HEK293 (cell line): ENCODE results near the gene LSG1.

Source experiments
- CTCF ChIA-PET: fragments of 350-600 bp; formaldehyde crosslinking; extraction: SDS; loops from one replicate; lab custom pipeline; 2021; ENCODE audit warnings: antibody characterized with exemption; lab: Yijun Ruan, JAX
- POLR2A ChIA-PET: fragments of 300-600 bp; formaldehyde crosslinking; extraction: SDS; loops from one replicate; lab custom pipeline; 2020; ENCODE audit warnings: antibody characterized with exemption, inconsistent platforms; lab: Yijun Ruan, JAX
- H3K27ac ChIP-seq: fragments of 200-500 bp; sonication (Bioruptor generic); 2 replicates; pipeline ENCODE4 v1.5.1; 2014; ENCODE audit warnings: low read depth, low read length, control low read depth, inconsistent platforms; ENCODE audit errors: extremely low read depth
- H3K36me3 ChIP-seq, 2 experiments: fragments of 200-500 bp in 1 of 2; sonication (Bioruptor generic) in 1 of 2; 1 replicate in 1 of 2; 2 replicates in 1 of 2; pipeline ENCODE4 v1.5.1; 2014 to 2017; ENCODE audit warnings: inconsistent platforms in 2 of 2, low read length in 2 of 2; ENCODE audit not compliant: control insufficient read depth in 2 of 2, insufficient read depth in 1 of 2
- H3K4me1 ChIP-seq: fragments of 200-500 bp; sonication (Bioruptor generic); 2 replicates; pipeline ENCODE4 v1.5.1; 2014; ENCODE audit warnings: mild to moderate bottlenecking, low read length, inconsistent platforms; ENCODE audit not compliant: control insufficient read depth, insufficient read depth
- H3K4me3 ChIP-seq: 2 replicates; pipeline ENCODE4 v1.5.1; 2011; ENCODE audit warnings: low read depth, mild to moderate bottlenecking, control low read depth, low read length, moderate library complexity
- H3K9me3 ChIP-seq: fragments of 200-500 bp; sonication (Bioruptor generic); 2 replicates; pipeline ENCODE4 v1.5.1; 2014; ENCODE audit warnings: low read depth, low read length, inconsistent platforms; ENCODE audit not compliant: control insufficient read depth, insufficient read depth
- MZF1 ChIP-seq: fragments of 450-650 bp; formaldehyde crosslinking; IDR thresholded peaks from 2 replicates; pipeline ENCODE4 v1.5.1; 2017; ENCODE audit warnings: missing biosample characterization, missing genetic modification characterization, borderline replicate concordance
- PRDM1 ChIP-seq: fragments of 450-650 bp; formaldehyde crosslinking; IDR thresholded peaks from 2 replicates; pipeline ENCODE4; 2016; ENCODE audit warnings: missing biosample characterization, missing genetic modification characterization
- ZBTB17 ChIP-seq: fragments of 450-650 bp; formaldehyde crosslinking; IDR thresholded peaks from 2 replicates; pipeline ENCODE4 v1.5.1; 2016; ENCODE audit warnings: missing biosample characterization, missing genetic modification characterization
- ZBTB21 ChIP-seq: fragments of 450-650 bp; formaldehyde crosslinking; IDR thresholded peaks from 2 replicates; pipeline ENCODE4 v1.5.1; 2017; ENCODE audit warnings: missing biosample characterization, missing genetic modification characterization
- ZNF157 ChIP-seq: fragments of 450-650 bp; formaldehyde crosslinking; IDR thresholded peaks from 2 replicates; pipeline ENCODE4 v1.5.1; 2016; ENCODE audit warnings: missing biosample characterization, missing genetic modification characterization
- ZNF175 ChIP-seq: fragments of 450-650 bp; formaldehyde crosslinking; IDR thresholded peaks from 2 replicates; pipeline ENCODE4 v1.5.1; 2016; ENCODE audit warnings: missing biosample characterization, missing genetic modification characterization
- ZNF19 ChIP-seq: fragments of 450-650 bp; formaldehyde crosslinking; IDR thresholded peaks from 2 replicates; pipeline ENCODE4; 2016; ENCODE audit warnings: missing biosample characterization, missing genetic modification characterization, low read depth
- ZNF211 ChIP-seq: fragments of 450-650 bp; formaldehyde crosslinking; IDR thresholded peaks from 2 replicates; pipeline ENCODE4 v1.5.1; 2016; ENCODE audit warnings: low read depth, missing biosample characterization, missing genetic modification characterization
- ZNF341 ChIP-seq: fragments of 450-650 bp; formaldehyde crosslinking; IDR thresholded peaks from 2 replicates; pipeline ENCODE4; 2016; ENCODE audit warnings: low read depth, missing biosample characterization, missing genetic modification characterization
- ZNF404 ChIP-seq: fragments of 450-650 bp; formaldehyde crosslinking; IDR thresholded peaks from 2 replicates; pipeline ENCODE4 v1.5.1; 2017; ENCODE audit warnings: missing biosample characterization, missing genetic modification characterization
- ZNF48 ChIP-seq: fragments of 450-650 bp; formaldehyde crosslinking; IDR thresholded peaks from 2 replicates; pipeline ENCODE4 v1.5.1; 2016; ENCODE audit warnings: missing biosample characterization, missing genetic modification characterization
- ZNF558 ChIP-seq: fragments of 450-650 bp; formaldehyde crosslinking; IDR thresholded peaks from 2 replicates; pipeline ENCODE4 v1.5.1; 2016; ENCODE audit warnings: missing biosample characterization, missing genetic modification characterization
- ZNF561 ChIP-seq: fragments of 450-650 bp; IDR thresholded peaks from 2 replicates; pipeline ENCODE4 v1.5.1; 2018; ENCODE audit warnings: missing biosample characterization, missing genetic modification characterization, borderline replicate concordance
- ZNF585B ChIP-seq: fragments of 450-650 bp; formaldehyde crosslinking; IDR thresholded peaks from 2 replicates; pipeline ENCODE4 v1.5.1; 2016; ENCODE audit warnings: missing biosample characterization, missing genetic modification characterization
- ZNF621 ChIP-seq: fragments of 450-650 bp; formaldehyde crosslinking; IDR thresholded peaks from 2 replicates; pipeline ENCODE4 v1.5.1; 2017; ENCODE audit warnings: missing biosample characterization, missing genetic modification characterization
- ZNF701 ChIP-seq: fragments of 450-650 bp; formaldehyde crosslinking; IDR thresholded peaks from 2 replicates; pipeline ENCODE4 v1.5.1; 2016; ENCODE audit warnings: missing biosample characterization, missing genetic modification characterization
- ZNF792 ChIP-seq: fragments of 450-650 bp; formaldehyde crosslinking; IDR thresholded peaks from 2 replicates; pipeline ENCODE4 v1.5.1; 2016; ENCODE audit warnings: missing biosample characterization, missing genetic modification characterization
- ZSCAN23 ChIP-seq: fragments of 450-650 bp; formaldehyde crosslinking; IDR thresholded peaks from 2 replicates; pipeline ENCODE4 v1.5.1; 2016; ENCODE audit warnings: missing biosample characterization, missing genetic modification characterization
- ZSCAN30 ChIP-seq: fragments of 450-650 bp; IDR thresholded peaks from 2 replicates; pipeline ENCODE4 v1.5.1; 2018; ENCODE audit warnings: missing biosample characterization, mild to moderate bottlenecking, missing genetic modification characterization, moderate library complexity
- TF ChIP-seq, protein P1 (sequence below): fragments of 450-650 bp; IDR thresholded peaks from 2 replicates; pipeline ENCODE4 v1.5.1; 2018; ENCODE audit warnings: missing biosample characterization, missing genetic modification characterization
- TF ChIP-seq, protein P2 (sequence below): fragments of 450-650 bp; formaldehyde crosslinking; IDR thresholded peaks from 2 replicates; pipeline ENCODE4 v1.5.1; 2016; ENCODE audit warnings: missing biosample characterization, missing genetic modification characterization

Gene LSG1

DNA sequence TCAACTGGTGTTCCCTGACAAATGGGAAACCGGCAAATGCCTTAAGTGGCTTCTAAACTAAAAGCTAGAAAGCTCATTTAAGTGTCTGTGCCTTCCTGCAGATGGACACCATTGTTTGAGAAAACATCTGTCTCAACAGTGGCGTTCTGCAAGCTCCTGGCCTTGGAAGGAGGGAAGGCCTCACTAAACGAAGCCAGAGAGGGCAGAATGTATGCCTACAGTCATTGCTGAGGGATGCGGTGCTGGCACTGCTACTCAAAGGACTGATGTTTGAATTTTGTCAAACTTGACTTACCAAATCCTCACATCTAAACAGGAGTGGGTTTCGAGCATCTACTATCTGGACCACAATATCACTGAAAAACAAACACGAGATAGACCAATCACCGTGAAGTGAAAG lies 12.2 kb downstream of the LSG1 start:
- TF ChIP-seq ZBTB17 (tag by site-specific recombination) (peak; percentile 91), ZBTB21 (tag by site-specific recombination) (no peak)
- H3K9me3 ChIP-seq: no peaks in the 10 kb centered on the region
- H3K36me3 ChIP-seq: peaks cover 13 to 72% of the 10 kb centered on the region in 2 experiments
- ChIA-PET CTCF (no interaction called here), POLR2A (no interaction called here)
- H3K27ac ChIP-seq: no peak overlapping the region
- no peak overlapping the region for H3K4me3 ChIP-seq
- no peaks in the 10 kb centered on the region for H3K4me1 ChIP-seq

DNA sequence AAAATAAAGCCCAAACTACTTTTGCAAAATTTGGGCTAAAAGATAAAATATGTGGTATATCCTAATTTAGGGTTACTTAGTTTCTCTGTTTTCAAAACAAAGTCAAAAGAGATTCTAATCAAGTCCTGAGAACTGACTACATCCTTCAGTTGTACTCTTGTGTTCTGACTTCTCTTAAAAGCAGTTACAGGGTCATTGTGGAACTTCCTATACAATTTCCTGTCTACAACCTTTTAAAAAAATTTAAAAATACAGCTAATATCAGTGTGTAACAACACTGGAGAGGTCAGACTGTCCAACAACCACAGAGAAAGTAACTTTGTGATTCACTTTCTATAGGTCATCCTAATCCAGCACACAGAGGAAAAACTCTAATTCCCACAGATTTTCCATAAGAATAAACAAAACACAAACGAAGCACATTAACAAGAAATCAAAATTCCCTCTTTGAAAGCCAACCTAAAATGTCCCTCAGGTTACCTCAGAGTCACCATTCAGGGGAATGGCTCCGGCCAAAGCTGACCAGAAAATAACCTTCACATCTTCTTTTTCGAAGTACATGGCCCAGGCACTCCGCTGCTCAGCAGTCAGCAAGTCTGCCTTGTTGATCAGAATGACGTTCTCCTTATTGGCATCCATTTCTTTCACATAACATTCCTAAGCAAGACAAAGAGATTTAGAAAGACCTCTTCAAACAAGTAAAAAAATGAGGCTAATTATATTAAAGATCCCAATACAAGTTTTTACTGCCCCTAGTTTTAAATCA lies 13.3 kb downstream of the LSG1 start:
- H3K36me3 ChIP-seq: peaks cover 10 to 74% of the 10 kb centered on the region in 2 experiments
- POLR2A ChIA-PET: no interaction called here
- TF ChIP-seq ZNF561 (tag by site-specific recombination) (no peak), ZNF211 (tag by site-specific recombination) (no peak), ZNF341 (no peak), PRDM1 (tag by site-specific recombination) (no peak), MZF1 (tag by site-specific recombination) (no peak), ZNF558 (tag by site-specific recombination) (no peak), ZNF19 (tag by site-specific recombination) (no peak), ZNF701 (tag by site-specific recombination) (no peak)
- TF ChIP-seq, protein P1, sequence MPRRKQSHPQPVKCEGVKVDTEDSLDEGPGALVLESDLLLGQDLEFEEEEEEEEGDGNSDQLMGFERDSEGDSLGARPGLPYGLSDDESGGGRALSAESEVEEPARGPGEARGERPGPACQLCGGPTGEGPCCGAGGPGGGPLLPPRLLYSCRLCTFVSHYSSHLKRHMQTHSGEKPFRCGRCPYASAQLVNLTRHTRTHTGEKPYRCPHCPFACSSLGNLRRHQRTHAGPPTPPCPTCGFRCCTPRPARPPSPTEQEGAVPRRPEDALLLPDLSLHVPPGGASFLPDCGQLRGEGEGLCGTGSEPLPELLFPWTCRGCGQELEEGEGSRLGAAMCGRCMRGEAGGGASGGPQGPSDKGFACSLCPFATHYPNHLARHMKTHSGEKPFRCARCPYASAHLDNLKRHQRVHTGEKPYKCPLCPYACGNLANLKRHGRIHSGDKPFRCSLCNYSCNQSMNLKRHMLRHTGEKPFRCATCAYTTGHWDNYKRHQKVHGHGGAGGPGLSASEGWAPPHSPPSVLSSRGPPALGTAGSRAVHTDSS (tag by site-specific recombination): no peak
- TF ChIP-seq, all 188 proteins: peak for 0
- CTCF ChIA-PET: interaction anchor here (0.6 kb wide), 1 partner anchor 425 kb away, joined by 4 read pairs; no protein-coding TSS in a partner anchor
- no peaks in the 10 kb centered on the region for H3K9me3 ChIP-seq
- H3K4me3 ChIP-seq: no peak overlapping the region
- H3K4me1 ChIP-seq: no peaks in the 10 kb centered on the region
- H3K27ac ChIP-seq: no peak overlapping the region

DNA sequence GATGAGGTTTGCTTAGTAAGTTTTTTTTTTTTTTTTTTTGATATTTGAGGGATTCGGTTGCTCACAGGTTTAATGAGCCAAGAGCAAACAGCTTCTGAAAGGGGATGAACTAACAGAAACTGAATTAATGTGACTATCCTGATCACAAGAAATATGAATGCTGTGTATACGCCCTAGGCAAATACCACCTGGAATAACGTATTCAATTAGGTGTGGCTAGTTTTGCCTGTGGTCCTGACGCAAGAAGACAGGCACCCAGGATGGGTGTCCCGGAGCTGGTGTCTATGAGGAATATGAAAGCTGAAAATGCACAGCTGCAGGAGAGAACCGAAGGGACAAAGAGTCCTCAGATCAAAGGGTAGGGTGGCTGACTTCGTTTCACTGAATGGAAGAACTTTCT lies 14.6 kb downstream of the LSG1 start:
- no peak overlapping the region for H3K27ac ChIP-seq
- ChIA-PET CTCF (no interaction called here), POLR2A (no interaction called here)
- peaks cover 11 to 79% of the 10 kb centered on the region in 2 experiments for H3K36me3 ChIP-seq
- H3K4me1 ChIP-seq: no peaks in the 10 kb centered on the region
- H3K9me3 ChIP-seq: no peaks in the 10 kb centered on the region
- H3K4me3 ChIP-seq: no peak overlapping the region
- TF ChIP-seq ZNF792 (tag by site-specific recombination) (no peak), ZSCAN30 (no peak), ZSCAN23 (tag by site-specific recombination) (no peak), ZNF157 (tag by site-specific recombination) (no peak), ZNF585B (tag by site-specific recombination) (no peak), ZNF48 (tag by site-specific recombination) (no peak), ZNF404 (tag by site-specific recombination) (no peak), ZNF175 (tag by site-specific recombination) (no peak), ZNF621 (tag by site-specific recombination) (no peak)
- TF ChIP-seq, protein P2, sequence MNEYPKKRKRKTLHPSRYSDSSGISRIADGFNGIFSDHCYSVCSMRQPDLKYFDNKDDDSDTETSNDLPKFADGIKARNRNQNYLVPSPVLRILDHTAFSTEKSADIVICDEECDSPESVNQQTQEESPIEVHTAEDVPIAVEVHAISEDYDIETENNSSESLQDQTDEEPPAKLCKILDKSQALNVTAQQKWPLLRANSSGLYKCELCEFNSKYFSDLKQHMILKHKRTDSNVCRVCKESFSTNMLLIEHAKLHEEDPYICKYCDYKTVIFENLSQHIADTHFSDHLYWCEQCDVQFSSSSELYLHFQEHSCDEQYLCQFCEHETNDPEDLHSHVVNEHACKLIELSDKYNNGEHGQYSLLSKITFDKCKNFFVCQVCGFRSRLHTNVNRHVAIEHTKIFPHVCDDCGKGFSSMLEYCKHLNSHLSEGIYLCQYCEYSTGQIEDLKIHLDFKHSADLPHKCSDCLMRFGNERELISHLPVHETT: no peak
